A549 treated with AZD9567 at 1 μM for 4 hours (cell line): ENCODE measurements around the gene ELP1. TPM values are rescaled to one million over a fixed set of nuclear protein-coding genes. Genes with fewer than 3 reads are reported as not detected.

Experiments
- total RNA-seq: library from RNA; stranded (reverse); fragments of 200-300 nt; extraction: Qiagen RNA extraction; gene quantifications from 5 replicates; pipeline ENCODE4 v1.2.3, GENCODE V29; 2022; ENCODE audit not compliant: insufficient read depth

ELP1 gene, protein sequence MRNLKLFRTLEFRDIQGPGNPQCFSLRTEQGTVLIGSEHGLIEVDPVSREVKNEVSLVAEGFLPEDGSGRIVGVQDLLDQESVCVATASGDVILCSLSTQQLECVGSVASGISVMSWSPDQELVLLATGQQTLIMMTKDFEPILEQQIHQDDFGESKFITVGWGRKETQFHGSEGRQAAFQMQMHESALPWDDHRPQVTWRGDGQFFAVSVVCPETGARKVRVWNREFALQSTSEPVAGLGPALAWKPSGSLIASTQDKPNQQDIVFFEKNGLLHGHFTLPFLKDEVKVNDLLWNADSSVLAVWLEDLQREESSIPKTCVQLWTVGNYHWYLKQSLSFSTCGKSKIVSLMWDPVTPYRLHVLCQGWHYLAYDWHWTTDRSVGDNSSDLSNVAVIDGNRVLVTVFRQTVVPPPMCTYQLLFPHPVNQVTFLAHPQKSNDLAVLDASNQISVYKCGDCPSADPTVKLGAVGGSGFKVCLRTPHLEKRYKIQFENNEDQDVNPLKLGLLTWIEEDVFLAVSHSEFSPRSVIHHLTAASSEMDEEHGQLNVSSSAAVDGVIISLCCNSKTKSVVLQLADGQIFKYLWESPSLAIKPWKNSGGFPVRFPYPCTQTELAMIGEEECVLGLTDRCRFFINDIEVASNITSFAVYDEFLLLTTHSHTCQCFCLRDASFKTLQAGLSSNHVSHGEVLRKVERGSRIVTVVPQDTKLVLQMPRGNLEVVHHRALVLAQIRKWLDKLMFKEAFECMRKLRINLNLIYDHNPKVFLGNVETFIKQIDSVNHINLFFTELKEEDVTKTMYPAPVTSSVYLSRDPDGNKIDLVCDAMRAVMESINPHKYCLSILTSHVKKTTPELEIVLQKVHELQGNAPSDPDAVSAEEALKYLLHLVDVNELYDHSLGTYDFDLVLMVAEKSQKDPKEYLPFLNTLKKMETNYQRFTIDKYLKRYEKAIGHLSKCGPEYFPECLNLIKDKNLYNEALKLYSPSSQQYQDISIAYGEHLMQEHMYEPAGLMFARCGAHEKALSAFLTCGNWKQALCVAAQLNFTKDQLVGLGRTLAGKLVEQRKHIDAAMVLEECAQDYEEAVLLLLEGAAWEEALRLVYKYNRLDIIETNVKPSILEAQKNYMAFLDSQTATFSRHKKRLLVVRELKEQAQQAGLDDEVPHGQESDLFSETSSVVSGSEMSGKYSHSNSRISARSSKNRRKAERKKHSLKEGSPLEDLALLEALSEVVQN (N-terminal part only)
- total RNA-seq, result 19.2 to 28.7 TPM (median 20.5 TPM) in 5 replicates

DNA sequence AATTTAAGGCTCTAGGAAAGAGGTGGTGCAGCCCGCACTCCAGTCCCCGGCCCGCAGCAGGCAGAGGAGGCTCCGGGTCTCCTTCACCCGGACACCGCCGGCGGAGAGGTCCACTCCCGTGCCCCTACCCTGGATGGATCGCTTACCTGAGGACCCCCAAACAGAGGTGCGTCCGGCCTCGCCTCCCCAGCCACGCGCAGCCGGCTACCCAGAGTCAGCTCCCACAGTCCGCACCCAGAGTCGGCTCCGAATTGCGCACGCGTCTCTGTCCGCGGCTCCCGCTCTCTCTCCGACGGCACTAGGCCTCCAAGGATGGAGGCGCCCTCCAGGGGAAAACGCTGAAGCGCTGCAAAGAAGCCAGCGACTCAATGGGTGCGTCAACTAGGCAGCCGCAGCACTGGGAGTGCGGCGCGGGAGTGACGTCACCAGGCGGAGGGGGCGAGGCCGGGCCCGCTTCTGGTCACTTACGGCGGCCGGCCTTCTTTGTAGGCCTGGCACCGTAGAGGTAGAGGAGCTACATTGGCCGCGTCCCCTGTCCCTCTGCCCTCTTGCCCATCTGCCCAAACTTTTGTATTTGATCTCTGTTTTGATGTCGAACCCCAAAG, at the start of gene ELP1:
TSS of gene ELP1 (minus strand) at position 407 of the 605 bp plus-strand sequence. CDS start 2,978 bp downstream, outside the sequence.

DNA sequence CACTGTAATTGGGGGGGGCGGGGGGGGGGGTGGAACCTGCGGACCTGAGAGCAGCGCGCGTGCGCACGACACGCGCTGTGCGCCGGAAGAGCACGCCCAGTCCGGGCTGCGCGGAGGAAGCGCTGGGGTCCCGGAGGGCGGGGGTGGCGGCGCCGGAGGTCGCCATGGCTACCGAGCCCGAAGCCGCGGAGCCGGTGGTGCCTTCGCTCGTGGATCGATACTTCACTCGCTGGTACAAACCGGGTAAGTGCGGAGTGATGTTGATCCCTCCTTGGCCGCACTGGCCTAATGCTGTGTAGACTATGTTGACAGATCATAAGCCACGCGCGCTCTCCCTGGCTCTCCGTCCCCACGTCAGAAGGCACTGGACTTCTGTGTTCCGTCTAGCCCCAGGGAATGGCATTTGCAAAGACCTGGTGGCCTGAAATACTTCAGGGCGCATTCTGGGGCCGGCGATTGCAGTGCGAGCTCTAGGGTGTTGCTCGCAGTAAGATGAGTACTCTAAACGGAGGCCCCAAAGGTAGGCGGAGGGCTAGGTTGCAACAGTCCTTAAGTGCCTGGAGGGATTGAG, 484 bp upstream of the ELP1 start, which contains the start of gene ABITRAM:
TSS of gene ABITRAM (plus strand) at position 78 of the 571 bp plus-strand sequence. CDS start at position 165, 87 bp downstream.

DNA sequence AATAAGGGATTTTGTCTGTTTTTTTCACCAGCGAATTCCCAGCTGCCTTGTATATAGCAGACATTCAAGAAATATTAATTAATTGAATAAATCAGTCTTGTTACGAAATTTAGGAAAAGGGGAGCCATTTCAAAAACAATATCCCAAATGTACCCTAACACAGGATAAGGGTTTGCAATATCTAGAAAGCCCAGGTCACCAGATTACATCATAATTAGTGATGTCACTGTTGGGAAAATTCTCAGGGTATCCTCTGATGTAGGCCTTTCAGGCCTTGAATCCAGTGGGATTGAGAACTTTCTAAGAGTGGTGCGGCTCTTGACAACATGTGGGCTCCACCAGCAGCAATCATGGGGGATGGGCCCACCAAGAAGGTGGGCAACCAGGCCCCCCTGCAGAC, 71.9 kb downstream of the ELP1 start, which contains the start of gene ACTL7A:
TSS of gene ACTL7A (plus strand) at position 270 of the 400 bp plus-strand sequence. CDS start at position 327, 57 bp downstream.

DNA sequence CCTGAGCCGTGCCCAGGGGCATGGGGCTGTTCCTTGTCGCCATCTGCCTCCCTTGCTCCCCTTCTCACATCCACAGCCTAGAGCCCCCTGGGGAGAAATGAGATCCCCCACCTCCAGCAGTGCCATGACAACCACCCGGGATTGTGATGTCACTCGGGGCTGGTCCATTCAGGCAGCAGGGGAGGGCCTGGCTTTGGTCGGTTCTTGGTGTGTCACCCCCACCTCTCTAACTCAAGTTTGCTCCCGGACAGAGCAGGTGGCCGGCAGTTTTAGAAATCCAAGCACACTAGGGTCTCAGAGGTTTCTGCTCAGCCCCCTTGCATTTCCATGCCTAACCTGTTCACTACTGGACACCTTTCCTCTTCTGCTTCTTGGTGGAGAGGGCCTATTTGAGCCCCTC, 78.0 kb downstream of the ELP1 start, which contains the start of gene ACTL7B:
TSS of gene ACTL7B (minus strand) at position 99 of the 400 bp plus-strand sequence. CDS start at position 43, 56 bp downstream.

Other genes with a start within 250 kb of the ELP1 start
- gene ACTL7B, start 78.1 kb downstream of the ELP1 start, total RNA-seq, result 0.03 TPM in 1 of 5 replicates, not detected in the others
- not detected in 5 replicates for gene ACTL7A, start 71.9 kb downstream of the ELP1 start, total RNA-seq
- 20.0 to 33.0 TPM (median 21.3 TPM) in 5 replicates for gene ABITRAM, start 276 bp upstream of the ELP1 start, total RNA-seq
- gene CTNNAL1, start 79.4 kb upstream of the ELP1 start, total RNA-seq, result 44.4 to 55.1 TPM (median 49.9 TPM) in 5 replicates
- gene TMEM245, start 185.8 kb upstream of the ELP1 start, total RNA-seq, result 36.8 to 52.4 TPM (median 49.7 TPM) in 5 replicates
- gene FRRS1L, start 233.1 kb upstream of the ELP1 start, total RNA-seq, result 0.12 to 0.27 TPM (median 0.13 TPM) in 4 of 5 replicates, not detected in the other